NAMALWA (cell line): Measurements from ENCODE around the gene DGKQ.
"Not testable (repeated sequence)": the region's sequence is repeated elsewhere in the genome, so short reads cannot be mapped to it uniquely, and the experiment has no call there.

Experiments
- DNase-seq: peaks from one replicate; pipeline ENCODE4 v3.0.0-alpha.2; 2015; ENCODE audit warnings: low spot score

The DGKQ gene

GRCh38 chr4:993111-994029, 20.0 kb upstream of the DGKQ start, which contains the start of gene SLC26A1:
Gene SLC26A1, minus strand, starts transcription at chr4:993404. Its CDS starts 1,701 bp downstream, at chr4:991703.
- DNase-seq: no peak

GRCh38 chr4:992297-993110, 19.1 kb upstream of the DGKQ start:
- no peak for DNase-seq

GRCh38 chr4:991451-992296, 18.3 kb upstream of the DGKQ start:
- DNase-seq: no peak

- no peak for DNase-seq
Observed at GRCh38 chr4:990746-991367, 17.5 kb upstream of the DGKQ start.

- no peak for DNase-seq
Observed at GRCh38 chr4:989722-990471, 16.5 kb upstream of the DGKQ start.

GRCh38 chr4:988726-989721, 15.7 kb upstream of the DGKQ start:
- no peak for DNase-seq

GRCh38 chr4:987624-988513, 14.5 kb upstream of the DGKQ start:
- DNase-seq: no peak

- peak; percentile 79 for DNase-seq
Observed at GRCh38 chr4:986879-987623, 13.7 kb upstream of the DGKQ start, which contains the start of gene IDUA. Gene IDUA, plus strand, starts transcription at chr4:987044. Its CDS starts 41 bp downstream, at chr4:987085.

- no peak for DNase-seq
Observed at GRCh38 chr4:986428-986878, 13.1 kb upstream of the DGKQ start.

GRCh38 chr4:985123-985830, 11.9 kb upstream of the DGKQ start:
- peak; percentile 53 for DNase-seq

- DNase-seq: no peak
Observed at GRCh38 chr4:984336-985054, 11.1 kb upstream of the DGKQ start.

GRCh38 chr4:982814-983213, 9.4 kb upstream of the DGKQ start:
- DNase-seq: no peak

GRCh38 chr4:982291-982690, 8.9 kb upstream of the DGKQ start:
- DNase-seq: no peak

- peak; percentile 29 for DNase-seq
Observed at GRCh38 chr4:978957-979701, 5.8 kb upstream of the DGKQ start.

GRCh38 chr4:976016-976415, 2.6 kb upstream of the DGKQ start:
- DNase-seq: not testable (repeated sequence)
